ENCODE data around the gene RCE1. TPM values are rescaled to one million over a fixed set of nuclear protein-coding genes. Genes with fewer than 3 reads are reported as not detected.

The RCE1 gene
- total and polyA plus RNA-seq, 2 donors (not counting 3 experiments of a cell fraction or from before 2014, with no cell fraction given) = 26.9 to 47.4 TPM

DNA sequence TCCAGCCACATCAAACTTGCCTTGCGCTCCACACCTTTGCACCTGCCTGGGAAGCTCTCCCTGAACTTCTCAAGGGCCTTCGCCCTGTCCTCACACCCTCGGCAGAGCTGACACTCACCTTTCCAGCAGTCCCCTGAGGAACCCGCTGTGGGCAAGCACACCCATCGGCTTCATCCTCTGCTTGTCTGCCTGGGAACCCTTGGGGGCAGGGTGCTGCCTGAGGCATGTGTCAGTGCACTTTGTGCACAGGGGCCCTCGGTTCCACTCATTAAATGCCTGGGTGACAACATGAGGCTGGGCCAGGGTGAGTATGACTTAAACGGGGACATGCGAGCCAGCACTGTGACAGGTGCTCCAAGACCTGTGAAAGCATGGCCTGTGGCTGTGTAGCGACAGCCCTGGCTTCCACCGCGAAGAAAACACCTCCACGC lies 11.0 kb downstream of the RCE1 start:
- H3K79me2 ChIP-seq (ENCODE audit: control insufficient read depth, insufficient read depth, low read length) = peaks cover 13% of the 10 kb centered on the region
- no peak for TF ChIP-seq MYC (IDR thresholded peaks at IDR 0.05; ENCODE audit: low read depth, low read length)
- ChIA-PET POLR2A (no interaction called here), CTCF (interaction anchor here (0.7 to 2.3 kb wide), 3 partner anchors 8 to 121 kb away, joined by 3 to 15 read pairs (median 3); no protein-coding TSS in a partner anchor)
- no peak overlapping the region for H2AFZ ChIP-seq (ENCODE audit: low read depth, low read length)
- no peaks in the 10 kb centered on the region for H4K20me1 ChIP-seq (replicated peaks; ENCODE audit: control insufficient read depth, extremely low read depth, insufficient read depth, low read length)
- BruUV-seq (replicated peaks) = no TSS peak
- no peaks in the 10 kb centered on the region for H3K36me3 ChIP-seq (ENCODE audit: control insufficient read depth in 2 of 2, extremely low read depth in 1 of 2, insufficient read depth in 2 of 2, low read length in 2 of 2)
- no peak overlapping the region for H3K27ac ChIP-seq (ENCODE audit: insufficient read depth, low read depth, low read length)
- H3K4me2 ChIP-seq (ENCODE audit: insufficient read depth, low read length) = no peak overlapping the region
- dilution Hi-C loops (cut with MboI; ENCODE audit: extremely low pct_ligation_motif_present, low sequenced_read_pairs) = no loop called here
- peaks cover 9% of the 10 kb centered on the region for H3K4me1 ChIP-seq (ENCODE audit: control insufficient read depth, extremely low read depth, insufficient read depth, low read length)
- H3K27me3 ChIP-seq (ENCODE audit: control insufficient read depth in 2 of 2, insufficient read depth in 2 of 2, low read length in 2 of 2) = no peaks in the 10 kb centered on the region
- intact Hi-C loops (cut with micrococcal nuclease) = no loop called here
- no peak for DNase-seq (ENCODE audit: low read depth, low spot score)
- H3K4me3 ChIP-seq (replicated peaks in 1 of 3; ENCODE audit: insufficient read depth in 1 of 3, low read depth in 1 of 3, low read length in 3 of 3) = no peak overlapping the region
- H3K9me1 ChIP-seq (replicated peaks; ENCODE audit: control insufficient read depth, extremely low read depth, insufficient read depth, low read length) = no peaks in the 10 kb centered on the region
- H3K9me3 ChIP-seq (replicated peaks; ENCODE audit: control insufficient read depth, insufficient read depth, low read length) = no peaks in the 10 kb centered on the region
- no peak overlapping the region for H3K9ac ChIP-seq (replicated peaks; ENCODE audit: extremely low read depth, insufficient read depth, low read length)
- no peak for FAIRE-seq

DNA sequence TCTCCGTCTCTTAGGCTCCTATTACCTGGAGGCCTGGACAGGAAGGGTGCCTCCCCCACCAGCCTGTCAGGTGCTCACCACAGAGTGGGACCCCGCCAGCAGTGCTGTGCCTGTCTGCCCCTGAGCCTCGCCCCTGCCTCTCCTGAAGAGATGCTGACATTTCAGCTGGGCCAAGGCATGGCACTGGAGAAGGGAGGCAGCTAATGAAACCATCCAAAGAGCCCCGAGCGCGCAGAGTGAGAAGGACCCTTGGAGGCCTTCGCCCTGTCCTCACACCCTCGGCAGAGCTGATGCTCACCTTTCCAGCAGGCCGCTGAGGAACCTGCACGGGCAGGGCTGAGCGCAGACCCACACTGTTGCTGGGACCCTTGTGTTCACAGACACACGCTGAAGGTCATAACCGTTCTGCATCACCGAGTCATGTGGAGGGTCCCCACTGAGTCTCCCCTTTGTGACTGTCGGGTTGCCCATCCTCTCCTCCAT lies 11.5 kb downstream of the RCE1 start:
- peaks cover 13% of the 10 kb centered on the region for H3K79me2 ChIP-seq (ENCODE audit: control insufficient read depth, insufficient read depth, low read length)
- H3K4me1 ChIP-seq (ENCODE audit: control insufficient read depth, extremely low read depth, insufficient read depth, low read length) = peaks cover 9% of the 10 kb centered on the region
- CTCF ChIA-PET = interaction anchor here (0.7 to 2.3 kb wide), 2 partner anchors 8 to 29 kb away, joined by 3 to 15 read pairs; no protein-coding TSS in a partner anchor
- no peak overlapping the region for H3K4me2 ChIP-seq (ENCODE audit: insufficient read depth, low read length)
- FAIRE-seq (no peak), DNase-seq (ENCODE audit: low read depth, low spot score) (no peak)
- BruUV-seq (replicated peaks) = no TSS peak
- intact Hi-C loops (cut with micrococcal nuclease) = no loop called here
- no peaks in the 10 kb centered on the region for H3K36me3 ChIP-seq (ENCODE audit: control insufficient read depth in 2 of 2, extremely low read depth in 1 of 2, insufficient read depth in 2 of 2, low read length in 2 of 2)
- no peak overlapping the region for H3K27ac ChIP-seq (ENCODE audit: insufficient read depth, low read depth, low read length)
- no peaks in the 10 kb centered on the region for H3K9me1 ChIP-seq (replicated peaks; ENCODE audit: control insufficient read depth, extremely low read depth, insufficient read depth, low read length)
- no peaks in the 10 kb centered on the region for H3K9me3 ChIP-seq (replicated peaks; ENCODE audit: control insufficient read depth, insufficient read depth, low read length)
- no peak overlapping the region for H2AFZ ChIP-seq (ENCODE audit: low read depth, low read length)
- POLR2A ChIA-PET = interaction anchor here (1.4 kb wide), 1 partner anchor 8 kb away, joined by 4 read pairs; no protein-coding TSS in a partner anchor
- no peaks in the 10 kb centered on the region for H3K27me3 ChIP-seq (ENCODE audit: control insufficient read depth in 2 of 2, insufficient read depth in 2 of 2, low read length in 2 of 2)
- no peak overlapping the region for H3K9ac ChIP-seq (replicated peaks; ENCODE audit: extremely low read depth, insufficient read depth, low read length)
- dilution Hi-C loops (cut with MboI; ENCODE audit: extremely low pct_ligation_motif_present, low sequenced_read_pairs) = no loop called here
- TF ChIP-seq MAX (IDR thresholded peaks at IDR 0.05; ENCODE audit: insufficient read depth, insufficient read length) (no peak), EZH2 (IDR thresholded peaks at IDR 0.05; ENCODE audit: borderline replicate concordance, low read depth, low read length, severe bottlenecking) (no peak), FOS (IDR thresholded peaks at IDR 0.05; ENCODE audit: borderline replicate concordance, insufficient read depth, low read length) (no peak), MYC (IDR thresholded peaks at IDR 0.05; ENCODE audit: low read depth, low read length) (no peak), POLR2A (IDR thresholded peaks at IDR 0.05; ENCODE audit: low read depth, low read length) (no peak)
- H4K20me1 ChIP-seq (replicated peaks; ENCODE audit: control insufficient read depth, extremely low read depth, insufficient read depth, low read length) = no peaks in the 10 kb centered on the region
- no peak overlapping the region for H3K4me3 ChIP-seq (replicated peaks in 1 of 3; ENCODE audit: insufficient read depth in 1 of 3, low read depth in 1 of 3, low read length in 3 of 3)

All from endothelial cell of umbilical vein (primary cell).